Dedifferentiated amniotic fluid mesenchymal stem cell (primary cell): Measurements from ENCODE around the gene DDX5.
A peak's percentile ranks its signal among the peaks of the same experiment; 100 is the strongest.
"Not testable (repeated sequence)": the region's sequence is repeated elsewhere in the genome, so short reads cannot be mapped to it uniquely, and the experiment has no call there.

ENCODE experiments used
- DNase-seq: peaks from one replicate; pipeline ENCODE4 v3.0.0-alpha.2; 2016; ENCODE audit errors: extremely low spot score

Gene DDX5

DNA sequence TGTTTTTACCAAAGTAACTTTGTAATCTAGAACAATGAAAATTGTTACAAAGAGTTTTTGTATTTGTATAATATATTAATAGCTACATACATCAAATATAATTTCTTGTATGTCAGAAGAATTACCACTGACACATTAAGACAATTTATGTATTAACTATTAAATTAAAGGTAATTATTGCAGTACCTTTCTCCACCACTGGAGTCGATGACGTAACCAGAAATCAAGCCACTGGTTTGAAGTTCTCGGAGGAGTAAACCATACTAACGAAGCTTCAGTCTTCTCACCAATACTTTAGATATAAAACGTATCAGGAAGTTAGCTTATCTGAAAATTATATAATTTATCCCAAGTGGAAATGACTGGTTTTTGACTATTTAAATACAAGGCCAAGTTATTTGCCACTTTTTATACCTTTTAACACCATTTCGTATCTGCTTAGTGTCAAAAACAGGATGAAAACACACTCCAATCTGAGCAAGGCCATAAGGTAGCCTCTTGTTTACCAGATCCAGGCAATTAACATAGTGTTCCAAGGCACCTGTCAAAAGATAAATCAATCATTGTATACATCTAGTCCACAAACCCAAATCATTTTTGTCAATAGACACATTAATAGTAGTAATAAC, 13.5 kb downstream of the DDX5 start:
- no peak for DNase-seq

- no peak for DNase-seq
Measured at GRCh38 chr17:64491994-64492393, 14.1 kb downstream of the DDX5 start.

DNA sequence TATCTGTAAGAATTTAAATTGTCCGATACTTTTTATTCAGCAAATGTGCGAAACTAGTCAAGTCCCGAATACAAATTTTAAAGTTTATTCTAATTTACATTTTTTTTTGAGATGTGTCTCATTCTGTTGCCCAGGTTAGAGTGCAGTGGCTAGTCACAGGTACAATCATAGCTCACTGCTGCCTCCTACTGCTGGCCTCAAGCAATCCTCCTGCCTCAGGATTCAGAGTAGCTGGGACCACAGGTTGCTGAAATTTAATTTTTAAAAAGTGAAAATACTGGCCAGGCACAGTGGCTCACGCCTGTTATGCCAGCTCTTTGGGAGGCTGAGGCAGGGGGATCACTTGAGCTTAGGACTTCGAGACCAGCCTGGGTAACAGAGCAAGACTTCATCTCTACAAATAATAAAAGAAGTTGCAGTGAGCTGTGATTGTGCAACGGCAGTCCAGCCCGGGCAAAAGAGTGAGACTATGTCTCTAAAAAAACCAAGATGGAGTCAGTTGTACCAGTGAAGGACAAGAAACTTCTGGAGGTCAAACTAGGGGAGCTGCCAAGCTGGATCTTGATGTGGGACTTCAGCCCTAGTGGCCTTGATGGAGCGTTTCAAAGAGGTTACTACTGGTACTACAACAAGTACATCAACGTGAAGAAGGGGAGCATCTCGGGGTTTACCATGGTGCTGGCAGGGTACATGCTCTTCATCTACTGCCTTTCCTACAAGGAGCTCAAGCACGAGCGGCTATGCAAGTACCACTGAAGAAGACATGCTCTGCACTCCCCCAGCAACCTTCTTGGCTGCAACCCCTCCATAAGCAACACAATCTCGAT, 14.8 kb downstream of the DDX5 start:
- no peak for DNase-seq

GRCh38 chr17:64488301-64488700, 17.8 kb downstream of the DDX5 start:
- DNase-seq = no peak

GRCh38 chr17:64484380-64484779, 21.7 kb downstream of the DDX5 start:
- no peak for DNase-seq

- DNase-seq = no peak
Measured at GRCh38 chr17:64480951-64481350, 25.1 kb downstream of the DDX5 start.

GRCh38 chr17:64477849-64478248, 28.2 kb downstream of the DDX5 start:
- no peak for DNase-seq

GRCh38 chr17:64472564-64472963, 33.5 kb downstream of the DDX5 start:
- no peak for DNase-seq

GRCh38 chr17:64471440-64471839, 34.6 kb downstream of the DDX5 start:
- DNase-seq = no peak

DNA sequence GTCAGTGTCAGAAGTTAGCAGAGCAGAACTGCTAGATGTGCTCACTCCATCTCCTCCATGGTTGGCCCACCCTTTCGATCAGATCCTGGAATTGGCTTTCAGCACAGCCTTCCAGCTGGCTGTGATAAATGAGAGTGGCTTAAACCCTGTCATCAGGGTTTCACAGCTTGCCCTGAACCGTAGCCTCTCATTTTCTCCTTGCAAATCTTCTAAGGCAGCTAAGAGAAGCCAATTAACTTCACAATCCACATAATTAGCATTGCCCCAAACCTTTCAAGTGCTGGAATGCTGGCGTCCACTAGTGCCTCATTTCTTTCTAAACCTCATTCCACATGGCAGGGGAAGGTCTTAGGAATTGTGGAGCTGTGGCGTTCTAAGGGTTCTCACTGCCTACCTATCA, 35.5 kb downstream of the DDX5 start:
- DNase-seq = no peak

DNA sequence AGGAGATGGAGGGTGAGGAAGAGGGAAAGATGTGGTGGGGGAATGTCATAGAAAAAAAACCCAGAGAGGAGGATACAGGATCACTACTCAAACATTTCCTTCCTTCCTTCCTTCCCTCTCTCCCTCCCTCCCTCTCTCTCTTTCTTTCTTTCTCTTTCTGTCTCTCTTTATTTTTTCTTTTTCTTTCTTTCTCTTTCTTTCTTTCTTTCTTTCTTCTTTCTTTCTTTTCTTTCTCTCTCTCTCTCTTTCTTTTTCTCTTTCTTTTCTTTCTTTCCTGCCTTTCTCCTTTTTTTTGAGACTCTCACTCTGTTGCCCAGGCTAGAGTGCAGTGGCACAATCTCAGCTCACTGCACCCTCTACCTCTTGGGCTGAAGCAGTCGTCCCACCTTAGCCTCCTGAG, 39.3 kb downstream of the DDX5 start:
- not testable (repeated sequence) for DNase-seq

GRCh38 chr17:64466019-64466735, 39.9 kb downstream of the DDX5 start:
- DNase-seq = no peak

DNA sequence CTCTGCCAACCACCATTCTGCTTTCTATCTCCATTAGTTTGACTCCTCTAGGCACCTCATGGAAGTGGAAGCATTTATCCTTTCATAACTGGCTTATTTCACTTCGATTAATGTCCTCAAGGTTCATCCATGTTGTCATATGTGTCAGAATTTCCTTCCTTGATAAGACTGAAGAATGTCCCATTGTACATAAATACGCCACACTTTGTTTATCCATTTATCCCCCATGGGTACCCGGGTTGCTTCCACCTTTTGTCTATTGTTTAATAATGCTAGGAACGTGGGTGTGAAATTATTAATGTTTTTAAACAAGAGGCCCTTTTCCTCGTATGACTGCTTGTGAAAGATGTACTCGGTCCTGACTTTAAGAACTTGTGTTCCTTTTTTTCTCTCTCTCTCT, 44.3 kb downstream of the DDX5 start:
- no peak for DNase-seq

GRCh38 chr17:64460955-64461354, 45.1 kb downstream of the DDX5 start:
- DNase-seq = no peak

- DNase-seq = not testable (repeated sequence)
Measured at GRCh38 chr17:64459818-64460217, 46.3 kb downstream of the DDX5 start.

- DNase-seq = peak; percentile 32
Measured at GRCh38 chr17:64459284-64459747, 46.8 kb downstream of the DDX5 start.

DNA sequence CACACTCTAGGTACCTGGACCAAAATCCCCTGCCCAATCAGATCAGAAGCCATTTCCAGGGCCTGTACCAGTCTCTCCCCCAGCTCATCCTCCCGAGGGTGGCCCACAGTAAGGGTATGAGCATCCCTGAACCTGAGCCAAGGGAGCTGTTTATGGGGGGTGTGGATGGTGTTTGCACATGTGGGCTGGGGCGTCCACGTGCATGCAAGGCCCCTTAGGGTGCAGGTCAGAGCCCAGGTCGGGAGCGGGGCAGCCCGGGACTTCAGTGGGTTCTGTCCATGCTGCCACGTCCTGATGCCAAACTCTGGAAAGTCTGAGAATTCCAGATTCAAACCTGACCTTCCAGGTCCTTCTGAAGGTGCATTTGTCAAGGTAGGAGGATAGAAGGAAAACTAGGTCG, 47.3 kb downstream of the DDX5 start:
- no peak for DNase-seq

GRCh38 chr17:64457156-64457555, 48.9 kb downstream of the DDX5 start:
- DNase-seq = peak; percentile 25

DNA sequence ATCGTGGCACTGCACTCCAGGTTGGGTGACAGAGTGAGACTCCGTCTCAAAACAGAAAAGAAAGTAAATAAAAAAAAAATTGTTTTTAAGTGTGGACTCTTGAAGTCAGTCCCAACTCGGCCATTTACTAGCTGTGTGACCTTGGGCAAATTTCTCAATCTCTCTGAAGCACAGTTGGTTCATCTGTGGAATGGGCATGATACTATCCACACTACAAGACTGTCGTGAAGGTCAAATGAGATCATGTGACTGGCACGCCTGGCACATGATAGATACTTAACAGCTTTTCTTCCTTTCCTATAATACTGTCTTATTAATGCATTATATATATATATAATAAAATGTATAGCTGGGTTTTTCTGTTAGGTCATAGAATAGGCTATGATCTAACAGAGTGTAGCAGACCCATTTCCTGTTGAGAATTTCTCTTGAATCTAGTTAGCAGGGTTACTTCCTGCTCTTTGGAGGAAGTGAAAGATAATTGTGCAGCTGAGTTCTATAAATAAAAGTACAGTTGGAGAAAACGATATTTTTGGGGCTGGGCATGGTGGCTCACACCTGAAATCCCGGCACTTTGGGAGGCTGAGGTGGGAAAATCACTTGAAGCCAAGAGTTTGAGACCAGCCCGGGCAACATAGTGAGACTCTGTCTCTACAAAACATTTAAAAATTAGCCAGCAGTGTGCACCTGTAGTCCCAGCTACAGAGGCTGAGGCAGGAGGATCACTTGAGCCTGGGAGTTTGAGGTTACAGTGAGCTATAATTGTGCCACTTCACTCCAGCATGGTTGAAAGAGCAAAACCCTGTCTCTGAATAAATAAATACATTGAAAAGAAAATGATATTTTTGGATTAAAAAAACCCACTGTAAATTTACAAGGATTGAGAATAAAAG, 49.9 kb downstream of the DDX5 start:
- DNase-seq = no peak

GRCh38 chr17:64449545-64449944, 56.5 kb downstream of the DDX5 start:
- no peak for DNase-seq

DNA sequence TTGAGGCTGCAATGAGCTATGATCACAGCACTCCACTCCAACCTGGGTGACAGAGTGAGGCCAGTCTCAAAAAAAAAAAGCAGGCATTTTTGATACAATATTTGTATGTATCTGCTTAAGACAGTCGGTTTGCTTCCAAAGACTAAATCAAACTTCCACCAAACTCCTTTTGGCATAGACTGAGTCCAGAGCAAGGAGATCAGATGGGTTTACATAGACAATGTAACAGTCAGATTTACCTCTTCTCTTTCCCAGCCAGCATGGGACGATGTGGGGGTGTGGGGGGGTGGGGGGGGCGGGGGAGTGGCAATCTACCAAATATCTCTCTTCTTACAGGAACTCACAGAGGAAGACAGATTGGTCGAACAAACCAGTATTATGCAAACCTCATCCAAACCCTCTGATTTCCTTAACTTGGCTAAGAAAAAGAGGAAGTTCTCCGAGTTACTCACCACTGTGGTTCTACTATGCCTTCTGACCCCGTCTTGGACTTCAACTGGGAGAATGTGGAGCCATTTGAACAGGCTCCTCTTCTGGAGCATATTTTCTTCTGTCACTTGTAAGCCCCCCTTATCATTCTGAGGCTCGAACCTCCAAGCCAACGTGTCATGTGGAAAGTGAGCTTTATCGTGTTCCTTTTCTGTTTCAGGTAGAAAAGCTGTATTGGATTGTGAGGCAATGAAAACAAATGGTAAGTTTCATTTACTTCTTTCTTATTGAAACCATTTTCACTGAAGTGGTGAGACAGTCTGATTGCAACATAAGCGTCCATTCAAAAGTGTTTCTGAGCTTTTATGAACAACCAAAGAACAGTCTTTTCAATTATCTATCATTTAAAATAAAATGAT, 57.2 kb downstream of the DDX5 start, which contains the start of gene MILR1:
TSS of gene MILR1 (plus strand) at position 451 of the 848 bp plus-strand sequence. CDS start at position 505, 54 bp downstream.
- peak; percentile 73 for DNase-seq
